CD4-positive, alpha-beta T cell treated with Interleukin-4 for 1 hour (primary cell): ENCODE measurements around the gene GLCCI1.

ENCODE experiments used
- DNase-seq, 2 donors: peaks; one replicate each; pipeline ENCODE4 v3.0.0-alpha.2; 2020 to 2022

Gene GLCCI1

GRCh38 chr7:8105449-8106095 is 137.0 kb downstream of the GLCCI1 start:
- no peak for DNase-seq

- DNase-seq = no peak
Observed at GRCh38 chr7:8109196-8110022, 140.8 kb downstream of the GLCCI1 start.

GRCh38 chr7:8111282-8111960 is 142.8 kb downstream of the GLCCI1 start:
- DNase-seq = no peak

- no peak for DNase-seq
Observed at GRCh38 chr7:8112685-8113084, 144.1 kb downstream of the GLCCI1 start.

GRCh38 chr7:8113184-8113583 is 144.6 kb downstream of the GLCCI1 start:
- DNase-seq = no peak

DNA sequence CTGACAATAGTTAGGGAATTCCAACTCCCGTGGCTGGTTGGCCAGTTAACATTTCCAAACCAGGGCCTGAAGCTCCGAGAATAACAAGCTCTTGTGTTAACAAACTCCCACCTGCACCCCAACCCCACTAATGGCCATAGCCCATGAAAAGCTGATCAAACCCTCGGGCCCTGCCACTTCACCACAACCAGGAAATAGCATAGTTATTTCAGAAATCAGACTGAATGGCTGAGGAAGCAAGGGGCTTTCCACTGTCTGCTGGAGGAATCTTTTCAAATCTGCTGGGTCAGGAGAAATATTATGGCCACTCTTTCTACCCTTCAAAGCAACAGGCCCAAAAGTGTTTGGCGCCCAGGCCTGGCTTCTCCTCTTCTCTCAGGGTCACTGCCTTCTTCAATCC is 145.6 kb downstream of the GLCCI1 start:
- peak in 1 of 2 donors; percentile 40 for DNase-seq

- DNase-seq = peak; percentile 30 to 39
Observed at GRCh38 chr7:8115547-8116402, 147.2 kb downstream of the GLCCI1 start.

DNA sequence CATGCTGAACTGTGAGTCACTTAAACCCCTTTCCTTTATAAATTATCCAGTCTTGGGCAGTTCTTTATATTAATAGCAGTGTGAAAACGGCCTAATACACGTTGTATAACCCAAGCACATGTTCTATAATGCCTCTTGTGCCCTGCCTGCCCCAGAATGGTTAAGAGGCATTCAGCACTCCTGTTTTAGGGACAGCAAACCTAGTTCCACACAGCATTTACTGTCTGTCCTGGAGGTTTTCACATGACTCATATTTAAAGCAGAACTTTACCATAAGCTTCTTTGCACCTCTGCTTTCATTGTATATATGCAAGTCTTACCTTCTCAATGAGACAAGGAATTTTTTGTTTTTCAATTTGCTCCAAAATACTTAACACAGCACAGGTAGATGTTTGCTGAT is 148.6 kb downstream of the GLCCI1 start:
- no peak for DNase-seq

GRCh38 chr7:8119262-8119661 is 150.7 kb downstream of the GLCCI1 start:
- no peak for DNase-seq

- no peak for DNase-seq
Observed at GRCh38 chr7:8120390-8121058, 151.9 kb downstream of the GLCCI1 start.

DNA sequence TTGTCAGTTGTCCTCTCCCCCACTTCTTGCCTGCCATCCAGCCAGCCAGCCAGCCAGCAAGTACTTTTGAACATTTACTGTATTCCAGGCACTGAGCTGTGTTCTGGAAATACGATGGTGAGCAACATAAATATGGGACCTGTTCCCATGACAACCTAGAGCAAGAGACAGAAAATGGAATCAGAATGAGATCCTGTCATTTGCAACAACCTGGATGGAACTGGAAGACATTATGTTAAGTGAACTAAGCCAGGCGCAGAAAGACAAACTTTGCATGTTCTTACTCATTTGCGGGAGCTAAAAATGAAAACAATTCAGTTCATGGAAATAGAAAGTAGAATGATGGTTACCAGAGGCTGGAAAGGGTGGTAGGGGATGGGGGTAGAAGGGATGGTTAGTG is 152.6 kb downstream of the GLCCI1 start:
- DNase-seq = no peak

DNA sequence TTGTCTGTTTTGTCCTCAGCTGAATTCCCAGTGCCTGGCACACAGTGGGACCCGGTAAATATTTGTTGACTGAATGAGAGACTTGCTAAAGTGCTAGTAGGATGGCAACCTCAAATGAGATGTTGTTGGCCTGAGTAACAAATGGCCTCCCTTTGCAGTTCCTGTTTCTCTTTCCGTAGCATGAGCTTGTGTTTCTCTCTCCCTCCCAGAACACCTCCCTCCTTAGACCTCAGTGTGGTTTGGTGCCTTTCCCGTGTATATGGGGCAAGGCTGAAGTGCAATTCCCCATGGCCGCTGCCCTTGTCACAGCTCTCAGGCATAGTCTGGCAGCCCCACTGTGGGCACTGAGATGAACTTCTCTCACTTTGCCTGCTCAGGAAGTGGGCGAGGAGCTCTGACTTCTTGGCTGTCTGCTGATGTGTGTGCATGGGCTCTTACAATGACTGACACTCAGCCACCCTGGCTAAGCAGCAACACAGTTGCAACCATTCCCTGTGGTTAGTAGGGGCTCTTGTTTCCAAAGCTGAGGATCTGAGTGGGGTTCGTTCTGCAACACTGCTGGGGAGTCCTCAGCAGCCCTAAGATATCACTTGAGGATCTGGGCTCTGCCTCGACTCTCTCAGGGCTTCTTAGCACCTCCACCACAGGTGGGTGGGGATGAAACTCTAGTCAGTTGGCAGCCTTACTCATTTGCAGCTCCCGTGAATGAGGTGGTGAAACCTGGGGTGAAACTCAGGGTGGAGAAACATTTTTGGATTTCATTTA is 157.3 kb downstream of the GLCCI1 start:
- DNase-seq = peak; percentile 81 to 86

DNA sequence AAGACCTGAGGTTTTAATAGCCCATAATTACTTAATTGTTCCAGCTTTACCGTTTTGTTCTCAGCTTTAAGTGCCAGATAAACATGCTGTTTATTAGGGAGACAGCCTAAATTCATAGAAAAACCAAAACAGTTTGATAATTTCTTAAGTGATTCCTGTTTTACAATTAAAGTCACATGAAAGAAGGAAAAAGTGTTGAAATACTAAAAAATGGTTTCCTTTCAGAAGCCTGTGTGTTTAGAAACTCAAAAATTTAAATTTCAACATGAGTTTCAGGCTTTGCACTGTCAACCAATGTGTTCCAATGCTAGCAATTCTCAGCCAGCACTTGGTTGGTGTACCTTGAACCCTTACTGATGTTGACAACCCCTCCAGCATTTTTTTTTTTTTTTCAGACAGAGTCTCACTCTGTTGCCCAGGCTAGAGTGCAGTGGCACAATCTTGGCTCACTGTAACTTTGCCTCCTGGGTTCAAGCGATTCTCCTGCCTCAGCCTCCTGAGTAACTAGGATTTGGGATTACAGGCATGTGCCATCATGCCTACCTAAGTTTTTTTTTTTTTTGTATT is 158.1 kb downstream of the GLCCI1 start:
- no peak for DNase-seq

DNA sequence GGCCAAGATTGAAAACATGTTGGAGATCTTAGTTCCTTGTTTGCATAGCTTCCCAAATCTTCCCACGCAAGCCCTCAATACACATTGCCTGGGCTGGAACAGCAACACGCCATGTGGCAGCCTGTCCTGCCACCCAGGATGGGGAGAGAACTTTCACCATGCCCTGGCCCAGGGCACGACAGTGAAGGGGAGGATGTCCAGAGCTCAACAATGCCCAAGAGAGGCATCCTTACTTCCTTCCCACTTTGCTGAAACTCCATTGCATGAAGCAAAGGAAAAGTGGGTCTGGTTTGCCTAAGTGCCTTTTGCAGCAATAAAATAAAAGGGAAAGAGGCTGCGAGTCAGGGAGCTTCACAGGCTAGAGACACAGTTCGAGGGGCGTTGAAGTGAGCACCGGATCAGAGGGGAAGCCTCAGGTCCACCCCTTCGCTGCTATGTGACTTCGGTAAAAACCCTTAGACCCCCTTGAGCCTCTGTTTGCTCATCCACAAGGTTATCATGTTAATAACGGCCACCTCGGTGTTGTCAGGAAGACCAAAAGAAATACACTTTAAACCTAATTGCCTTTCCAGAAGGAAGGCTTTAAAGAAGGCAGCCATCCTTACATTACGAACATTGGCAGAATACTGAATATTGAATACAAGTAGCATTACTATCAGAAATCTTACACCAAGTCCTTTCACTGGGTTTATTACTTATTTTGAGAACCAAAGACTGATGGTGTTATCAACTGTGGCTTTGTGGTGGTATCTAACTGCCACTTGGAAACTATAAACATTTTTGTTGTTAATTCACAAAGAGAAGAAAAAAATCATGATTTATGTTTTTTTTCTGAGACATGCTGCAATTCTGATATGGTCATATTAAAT is 160.1 kb downstream of the GLCCI1 start:
- DNase-seq = peak in 1 of 2 donors; percentile 62

DNA sequence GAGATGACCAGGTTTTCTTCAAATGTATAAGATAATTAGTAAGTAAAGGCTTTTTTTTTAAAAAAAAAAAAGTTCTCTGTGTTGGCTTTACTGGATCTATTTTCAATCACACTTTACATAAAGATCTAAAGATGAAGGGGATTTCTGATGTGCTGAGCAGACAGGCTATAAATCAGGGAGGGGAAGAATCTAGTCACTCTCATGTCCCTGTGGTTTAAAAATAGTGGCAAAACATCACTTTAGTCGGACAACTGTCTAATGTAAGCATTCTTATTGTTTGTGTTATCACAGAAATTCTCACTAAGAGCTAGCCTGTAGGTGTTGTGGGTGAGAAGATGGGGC is 160.7 kb downstream of the GLCCI1 start:
- peak in 1 of 2 donors; percentile 63 for DNase-seq

DNA sequence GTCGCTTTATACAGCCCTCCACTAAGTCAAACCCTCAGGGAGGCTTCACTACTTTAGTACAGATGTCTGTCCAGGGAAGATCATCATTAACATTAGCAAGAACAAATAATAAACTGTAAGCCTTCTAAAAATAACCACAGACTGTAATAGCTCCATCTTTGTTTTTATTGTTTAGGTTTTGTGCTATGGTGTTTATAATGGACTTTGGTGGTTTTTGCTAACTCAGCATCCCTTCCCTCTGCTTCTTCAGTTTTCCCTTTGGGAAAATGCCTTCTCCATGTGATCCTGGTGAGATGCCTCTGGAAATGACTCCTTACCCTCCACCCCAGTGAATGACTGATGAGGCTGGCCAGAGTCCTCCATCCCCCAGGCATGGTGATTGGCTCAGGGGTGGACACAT is 162.1 kb downstream of the GLCCI1 start:
- no peak for DNase-seq

DNA sequence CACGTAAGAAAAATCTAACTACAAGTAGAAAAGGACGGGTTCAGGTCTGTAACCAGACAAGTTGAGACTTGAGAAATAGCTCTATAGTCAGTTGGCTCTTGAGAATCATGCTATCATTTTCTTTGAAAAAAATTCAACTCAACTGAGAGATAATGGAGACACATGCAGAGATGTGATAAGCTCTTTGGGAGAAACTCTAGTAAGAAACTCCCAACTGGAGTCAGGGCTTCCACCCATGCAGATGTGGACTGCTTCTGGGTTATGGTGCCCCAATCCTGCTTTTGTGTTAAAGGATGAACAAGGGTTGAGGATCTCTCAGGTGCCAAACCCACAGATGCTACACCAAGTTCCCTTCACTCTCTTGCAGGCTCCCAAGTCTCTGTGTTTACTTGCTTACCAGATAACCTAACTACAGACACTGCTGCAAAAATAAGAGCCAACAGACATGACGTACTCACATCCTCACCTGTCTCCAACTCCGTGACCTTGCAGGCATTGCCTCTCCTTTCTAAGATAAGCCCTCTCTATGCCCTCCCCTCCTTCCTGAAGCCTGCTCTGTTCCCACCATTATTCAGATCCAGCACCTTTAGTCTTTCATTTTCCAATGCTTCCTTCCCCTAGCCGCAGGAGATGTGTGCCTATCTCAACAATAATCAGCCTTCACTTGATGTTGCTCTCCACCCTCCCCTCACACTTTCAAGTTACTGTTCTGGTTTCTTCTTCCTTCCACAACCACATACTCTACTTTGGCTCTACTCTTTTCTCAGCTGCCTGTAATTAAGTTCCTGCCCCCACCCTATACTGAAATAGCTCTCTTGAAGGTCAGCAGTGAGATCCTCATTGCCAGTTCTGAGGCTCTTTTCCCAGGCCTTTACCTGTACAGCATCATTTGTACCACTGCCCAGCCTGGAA is 163.4 kb downstream of the GLCCI1 start:
- DNase-seq = peak; percentile 69 to 77

- DNase-seq = no peak
Observed at GRCh38 chr7:8133188-8133848, 164.7 kb downstream of the GLCCI1 start.
